A673 (cell line): ENCODE data around the gene AGBL4.

Experiments
- CTCF ChIP-seq: fragments of 300-800, 200-600 bp; sonication (generic); conservative IDR thresholded peaks from 2 replicates; pipeline ENCODE4 v1.5.1; 2017; ENCODE audit warnings: low read depth, mild to moderate bottlenecking, antibody characterized with exemption, low read length, moderate library complexity, mixed read lengths
- EZH2 ChIP-seq: fragments of 200-600 bp; sonication (generic); IDR thresholded peaks from 2 replicates; pipeline ENCODE4 v1.6.1; 2017; ENCODE audit warnings: borderline replicate concordance, low read depth, mild to moderate bottlenecking, mixed read lengths, antibody characterized with exemption, low read length; ENCODE audit not compliant: poor library complexity, severe bottlenecking

GRCh38 chr1:48540587-48540986 is 1483.2 kb downstream of the AGBL4 start:
- TF ChIP-seq CTCF = no peak
- no peak for TF ChIP-seq EZH2
